GM19023 (cell line): ENCODE measurements around the gene MAP3K7.

Source experiments
- ATAC-seq: cut with Tn5 transposase; IDR thresholded peaks from one replicate; pipeline ENCODE4 v1.9.1; 2021; ENCODE audit warnings: mild to moderate bottlenecking, moderate library complexity; ENCODE audit not compliant: unreplicated experiment

Gene MAP3K7

GRCh38 chr6:90586836-90587638, at the start of gene MAP3K7:
Gene MAP3K7, minus strand, starts transcription at chr6:90587072. Its CDS starts 189 bp downstream, at chr6:90586883.
- ATAC-seq, result peak; percentile 89

- no peak for ATAC-seq
Observed at GRCh38 chr6:90631046-90631445, 44.2 kb upstream of the MAP3K7 start.

DNA sequence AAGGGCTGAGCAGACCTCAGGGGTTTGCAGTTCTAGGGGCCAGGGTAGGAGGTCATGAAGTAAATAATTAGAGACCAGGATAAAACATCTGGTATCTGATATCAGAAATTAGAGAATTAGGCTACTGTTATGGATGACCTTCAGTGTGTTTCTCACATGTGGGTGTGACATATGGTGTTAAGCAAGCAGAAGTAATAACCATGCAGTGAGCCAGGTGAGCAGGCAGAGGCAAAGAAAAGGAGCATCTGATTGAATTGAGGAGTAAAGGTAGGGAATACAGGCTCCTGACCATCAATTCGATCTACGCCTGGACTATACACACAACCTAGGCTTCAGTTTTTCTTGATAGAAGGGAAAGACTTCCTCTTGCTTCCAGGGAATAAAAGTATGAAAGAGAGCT, 34.7 kb upstream of the MAP3K7 start:
- no peak for ATAC-seq

GRCh38 chr6:90619221-90619620, 32.3 kb upstream of the MAP3K7 start:
- no peak for ATAC-seq

GRCh38 chr6:90612313-90612680, 25.4 kb upstream of the MAP3K7 start:
- ATAC-seq, result no peak

- ATAC-seq, result no peak
Observed at GRCh38 chr6:90611543-90612312, 24.9 kb upstream of the MAP3K7 start.

DNA sequence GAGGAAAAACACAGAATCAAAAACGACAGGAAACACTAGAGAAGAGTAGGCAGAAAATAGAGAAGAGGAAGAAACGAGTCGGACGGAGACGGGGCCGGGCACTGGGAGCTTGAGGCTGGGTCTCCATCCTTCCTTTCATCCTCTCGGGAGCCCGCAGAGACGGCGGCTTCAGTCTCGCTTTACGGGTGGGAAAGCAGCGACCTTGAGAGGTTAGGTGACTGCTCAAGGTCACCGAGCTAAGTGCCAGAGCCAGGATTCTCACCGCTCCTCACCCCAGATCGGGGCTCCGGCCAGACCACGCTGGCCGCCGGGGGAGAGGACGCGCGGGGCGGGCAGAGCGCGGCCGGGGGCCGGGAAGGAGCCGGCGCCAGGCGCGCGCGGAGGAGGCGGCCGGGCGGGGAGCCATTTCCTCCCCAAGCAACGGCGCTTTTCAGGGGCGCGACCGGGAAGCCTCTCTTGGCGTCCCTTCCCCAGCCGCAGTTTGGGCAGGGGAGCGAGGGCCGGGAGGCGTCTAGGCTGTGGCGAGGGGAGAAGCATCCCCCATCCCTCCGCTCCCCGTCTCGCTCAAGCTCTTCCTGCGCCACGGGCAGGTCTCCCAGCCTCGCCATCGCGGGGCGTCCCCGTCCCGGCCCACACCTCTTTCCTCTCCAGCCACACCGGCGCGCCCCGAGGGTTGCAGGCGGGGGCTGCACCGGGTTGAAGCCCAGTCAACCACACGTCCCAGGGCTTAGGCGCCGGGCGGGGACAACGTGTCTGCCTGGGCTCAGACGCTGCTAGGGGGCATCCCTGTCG, 24.1 kb upstream of the MAP3K7 start:
- ATAC-seq, result peak; percentile 59

DNA sequence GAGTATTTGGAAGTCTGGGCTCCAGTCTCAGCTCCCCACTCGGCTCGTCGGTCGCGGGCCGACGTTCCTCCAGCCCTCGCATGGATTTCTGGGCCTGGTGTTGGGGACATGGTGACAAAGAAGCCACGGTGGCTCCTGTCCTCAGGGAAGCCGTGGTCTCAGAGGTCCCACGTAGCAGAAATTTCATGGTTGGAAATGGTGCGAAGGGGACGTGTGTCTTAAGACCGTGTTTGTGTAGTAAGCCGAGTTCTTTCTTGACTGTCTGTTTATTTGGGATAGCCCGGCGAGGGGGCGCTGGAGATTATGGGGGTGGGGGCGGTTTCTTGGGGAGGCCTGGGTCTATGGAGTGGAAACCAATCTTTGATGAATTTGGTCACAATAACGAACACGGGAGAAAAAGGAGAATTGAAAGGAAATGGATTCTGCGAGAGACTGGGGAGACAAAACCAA, 23.5 kb upstream of the MAP3K7 start:
- no peak for ATAC-seq

DNA sequence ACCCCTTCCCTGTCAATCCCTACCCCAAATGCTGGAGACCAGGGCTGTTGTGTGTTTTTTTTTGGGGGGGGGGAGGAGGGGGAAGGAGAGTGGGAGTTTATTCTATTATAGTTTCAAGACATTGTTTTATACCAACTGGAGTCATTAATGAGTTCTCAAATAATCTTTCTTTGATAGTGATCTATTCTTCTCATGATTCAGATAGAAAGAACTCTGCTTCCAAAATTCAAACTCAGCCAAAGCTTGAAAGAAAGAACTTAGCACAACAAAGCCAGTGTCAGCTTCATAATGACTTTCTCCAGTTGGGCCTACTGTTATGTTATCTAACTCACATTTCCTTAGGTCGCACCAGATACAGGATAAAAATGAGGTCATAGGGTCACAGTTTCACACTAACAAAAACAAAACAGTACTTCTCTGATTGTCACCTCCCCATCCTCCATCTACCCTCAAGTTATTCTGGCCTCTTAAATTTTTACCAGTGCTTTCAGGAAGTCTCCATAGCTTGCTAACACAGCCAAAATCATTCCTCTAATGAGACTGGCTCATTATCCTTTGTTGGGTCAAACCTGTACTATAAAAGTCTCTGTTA, 19.0 kb upstream of the MAP3K7 start:
- ATAC-seq, result no peak

GRCh38 chr6:90604546-90604945, 17.7 kb upstream of the MAP3K7 start:
- no peak for ATAC-seq

- ATAC-seq, result no peak
Observed at GRCh38 chr6:90599151-90599550, 12.3 kb upstream of the MAP3K7 start.

DNA sequence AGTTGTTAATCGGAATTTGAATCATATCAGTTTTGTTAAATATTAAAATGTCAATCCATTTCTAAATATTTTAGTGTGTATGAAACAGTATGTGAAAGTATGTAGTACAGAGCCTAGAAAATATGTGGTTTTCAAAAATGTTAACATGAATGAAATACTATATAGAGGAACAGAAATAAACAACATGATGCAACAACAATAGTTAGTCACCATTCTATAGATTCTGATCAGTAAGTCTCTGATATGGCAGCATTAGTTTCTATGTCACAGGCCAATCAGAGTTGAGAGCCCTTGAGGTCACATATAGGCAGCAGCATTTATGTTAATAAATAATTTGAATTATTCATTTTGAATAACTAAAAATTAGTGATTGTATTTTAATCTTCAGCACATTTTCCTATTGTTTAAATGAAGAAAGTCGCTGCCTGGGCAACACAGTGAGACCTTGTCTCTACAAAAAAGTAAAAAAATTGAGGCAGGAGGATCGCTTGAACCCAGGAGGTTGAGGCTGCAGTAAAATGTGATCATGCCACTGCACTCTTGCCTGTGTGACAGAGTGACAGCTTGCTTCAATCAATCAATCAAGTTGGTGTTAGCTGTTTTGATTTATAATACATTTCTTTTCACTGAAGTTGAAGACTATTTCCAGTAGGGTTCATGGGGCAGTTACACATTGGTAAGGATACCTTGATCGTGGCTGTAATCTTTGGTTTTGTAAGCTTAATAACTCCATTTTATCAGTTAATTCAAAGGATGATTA, 11.5 kb upstream of the MAP3K7 start:
- no peak for ATAC-seq

DNA sequence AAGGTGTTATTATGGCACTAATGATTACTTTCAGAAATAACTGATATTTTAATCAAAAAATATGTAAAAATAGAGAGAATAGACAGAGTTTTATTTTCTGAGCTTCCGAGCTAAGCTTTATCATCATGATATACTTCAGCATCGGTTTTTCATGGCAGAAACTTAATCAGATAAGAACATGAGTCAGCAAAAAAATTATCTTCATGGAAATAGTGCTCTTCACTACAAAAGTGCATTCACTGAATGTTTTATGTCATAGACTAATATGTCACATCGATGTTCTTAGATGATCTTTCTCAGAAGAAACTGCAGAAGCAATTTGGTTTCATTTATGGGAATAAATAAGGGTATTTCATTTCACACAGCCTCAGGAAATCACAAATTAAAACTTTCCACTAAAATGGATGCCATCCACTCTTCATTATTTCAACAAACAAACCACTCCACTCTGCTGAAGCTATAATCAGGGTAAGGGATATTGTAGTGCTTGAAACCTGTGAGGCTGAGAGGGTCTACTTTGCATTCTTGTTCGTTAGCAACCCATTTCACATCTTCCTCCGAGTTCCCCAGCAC, 10.2 kb upstream of the MAP3K7 start:
- no peak for ATAC-seq

GRCh38 chr6:90595854-90596253, 9.0 kb upstream of the MAP3K7 start:
- ATAC-seq, result no peak

GRCh38 chr6:90586546-90586835, 381 bp downstream of the MAP3K7 start:
- peak; percentile 25 for ATAC-seq

- no peak for ATAC-seq
Observed at GRCh38 chr6:90584636-90585255, 2.1 kb downstream of the MAP3K7 start.

DNA sequence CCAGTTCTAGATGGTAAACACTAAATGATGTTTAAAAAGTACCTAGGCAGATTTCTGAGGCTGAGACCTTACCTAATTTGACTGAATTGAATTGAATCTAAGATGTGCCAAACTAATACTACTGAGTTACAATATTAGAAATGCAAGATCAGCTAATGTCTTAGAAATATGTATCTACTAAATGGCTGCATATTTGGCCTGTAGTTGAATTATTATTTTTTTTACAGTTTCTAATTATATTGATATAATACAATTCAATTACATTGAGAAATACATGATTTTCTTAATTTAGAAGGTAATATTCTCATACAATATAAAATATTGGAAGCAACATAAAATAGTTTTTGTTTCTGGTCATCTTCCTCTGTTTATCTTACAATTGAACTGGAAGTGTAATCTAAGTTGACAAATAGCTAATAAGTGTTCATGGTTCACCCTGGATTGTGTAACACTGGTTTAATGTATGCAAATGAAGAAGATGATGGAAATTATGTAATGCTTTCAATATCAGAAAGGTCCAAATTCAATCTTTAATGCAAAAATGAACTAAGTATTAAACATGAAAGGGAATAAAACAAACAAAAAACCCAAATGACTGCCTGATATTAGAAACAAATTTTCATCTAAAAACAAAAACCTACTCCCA, 2.9 kb downstream of the MAP3K7 start:
- ATAC-seq, result no peak

DNA sequence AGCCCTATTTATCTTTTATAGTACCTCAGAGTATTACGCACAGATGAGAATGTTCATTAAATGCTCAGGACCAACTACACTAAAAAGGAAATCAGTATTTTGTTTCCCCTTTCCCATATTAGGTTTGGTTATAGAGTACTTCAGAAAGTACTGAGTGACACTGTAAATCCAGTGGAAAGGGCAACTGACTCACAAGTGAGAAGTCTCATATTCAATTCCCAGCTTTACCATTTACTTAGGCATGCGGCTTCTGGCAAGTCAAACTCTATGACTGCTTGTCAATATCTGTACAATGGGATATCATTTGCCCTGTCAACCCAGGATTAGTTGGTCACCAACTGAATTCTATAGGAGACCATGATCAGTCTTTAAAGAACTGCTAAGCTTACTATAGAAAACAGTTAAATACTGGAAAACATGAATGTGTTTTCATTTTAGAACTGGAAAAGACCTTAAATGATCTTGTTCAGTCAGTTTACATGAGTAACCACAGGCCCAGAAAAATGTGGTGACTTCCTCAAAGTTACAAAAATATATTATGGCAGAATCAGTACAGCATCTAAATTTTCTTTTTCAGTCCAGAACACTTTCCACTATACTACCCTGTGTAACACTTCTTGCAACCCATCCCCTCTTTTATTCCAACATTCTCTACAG, 3.6 kb downstream of the MAP3K7 start:
- ATAC-seq, result no peak

- no peak for ATAC-seq
Observed at GRCh38 chr6:90581146-90581545, 5.7 kb downstream of the MAP3K7 start.
